ENCODE data around the gene DGKG.

DNA sequence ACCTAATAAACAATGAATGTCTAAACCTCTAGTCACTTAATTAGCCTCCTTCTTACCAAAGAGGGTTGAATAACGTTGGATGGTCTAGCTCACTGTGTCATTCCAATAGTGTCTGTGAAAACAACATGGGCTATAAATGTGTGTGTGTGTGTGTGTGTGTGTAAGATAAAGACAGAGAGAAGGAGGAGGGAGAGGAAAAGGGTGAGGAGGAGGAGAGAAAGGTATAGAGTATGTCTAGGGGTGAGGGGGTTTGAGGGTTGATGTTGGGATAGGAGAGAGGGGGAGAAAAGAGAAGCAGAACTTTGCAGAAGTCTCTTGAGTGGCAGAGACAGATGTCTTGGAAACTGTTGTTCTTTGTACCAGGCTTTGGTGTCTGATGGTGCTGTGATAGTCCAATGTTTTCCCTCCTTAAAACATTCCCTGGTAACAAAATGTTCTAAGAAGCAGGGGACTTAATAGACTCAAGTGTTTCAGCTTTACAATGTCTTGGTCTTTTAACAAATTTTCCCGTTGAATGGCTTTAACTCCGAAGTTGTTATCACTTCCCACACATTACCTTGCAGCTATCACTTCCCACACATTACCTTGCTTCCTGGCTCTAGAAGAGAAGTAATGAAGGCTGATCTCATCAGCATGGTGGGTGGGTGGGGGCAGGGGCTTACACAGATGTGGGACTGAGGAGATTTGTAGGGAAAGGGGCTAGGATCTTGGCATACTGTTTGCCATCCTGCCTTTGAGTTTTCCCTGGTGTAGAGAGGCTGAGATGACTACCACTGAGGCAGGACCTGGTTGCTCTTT is 195.3 kb downstream of the DGKG start:
- TF ChIP-seq POLR2A (IDR thresholded peaks at IDR 0.05; ENCODE audit: low read length) = no peak
- no peak for TF ChIP-seq GATA1 (IDR thresholded peaks at IDR 0.05; ENCODE audit: low read depth, low read length)
